SK-N-MC (cell line): Measurements from ENCODE around the gene MDP1.

ENCODE experiments used
- EZH2 ChIP-seq: fragments of 200-600 bp; sonication (generic); IDR thresholded peaks from one replicate; pipeline ENCODE4 v1.6.1; 2017; ENCODE audit warnings: antibody characterized with exemption
- POLR2AphosphoS5 ChIP-seq: IDR thresholded peaks from 2 replicates; pipeline ENCODE4 v1.6.1; 2012; ENCODE audit warnings: mild to moderate bottlenecking, low read depth, low read length, borderline replicate concordance

- no peak for TF ChIP-seq EZH2
- no peak for TF ChIP-seq POLR2AphosphoS5
Observed at GRCh38 chr14:24164518-24164991, 51.3 kb downstream of the MDP1 start.
